T47D (cell line): ENCODE measurements around the gene CDC6.

Source experiments
- DNase-seq, 2 experiments: peaks; one replicate each; pipeline versions ENCODE4 v3.0.0 to v3.0.0-alpha.2; 2011 to 2012; ENCODE audit warnings: low read depth in 1 of 2, low spot score in 1 of 2
- JUND ChIP-seq: IDR thresholded peaks from 2 replicates; pipeline ENCODE4 v1.6.1; 2012; ENCODE audit warnings: low read depth
- in situ Hi-C: cut with HindIII; loops from 2 replicates; pipeline ENCODE4 v1.10.0; 2016; ENCODE audit warnings: low sequenced_read_pairs, low pct_unique_long_range_greater_than_20kb

CDC6 gene

GRCh38 chr17:40331743-40332641 lies 44.3 kb downstream of the CDC6 start:
- peak; percentile 87 to 98 for DNase-seq
- TF ChIP-seq JUND, result no peak; the same call in 1 of the 2 replicates
- in situ Hi-C loops, result no loop called here

- no peak for DNase-seq
- TF ChIP-seq JUND, result no peak
- in situ Hi-C loops, result no loop called here
Observed at GRCh38 chr17:40333781-40334448, 46.2 kb downstream of the CDC6 start.

GRCh38 chr17:40335620-40336019 lies 47.9 kb downstream of the CDC6 start:
- in situ Hi-C loops, result no loop called here
- TF ChIP-seq JUND, result no peak
- no peak for DNase-seq

GRCh38 chr17:40337351-40337750 lies 49.7 kb downstream of the CDC6 start:
- no peak for TF ChIP-seq JUND
- in situ Hi-C loops, result no loop called here
- DNase-seq, result no peak

- TF ChIP-seq JUND, result no peak
- in situ Hi-C loops, result no loop called here
- DNase-seq, result no peak
Observed at GRCh38 chr17:40338058-40338457, 50.4 kb downstream of the CDC6 start.

- DNase-seq, result no peak
- no peak for TF ChIP-seq JUND
- in situ Hi-C loops, result no loop called here
Observed at GRCh38 chr17:40338941-40339649, 51.4 kb downstream of the CDC6 start.

- in situ Hi-C loops, result no loop called here
- no peak for DNase-seq
- no peak for TF ChIP-seq JUND
Observed at GRCh38 chr17:40340327-40340726, 52.6 kb downstream of the CDC6 start.

- in situ Hi-C loops, result no loop called here
- TF ChIP-seq JUND, result no peak
- DNase-seq, result no peak
Observed at GRCh38 chr17:40340880-40341807, 53.5 kb downstream of the CDC6 start.

GRCh38 chr17:40341808-40342503 lies 54.3 kb downstream of the CDC6 start:
- DNase-seq, result no peak
- in situ Hi-C loops, result no loop called here
- no peak for TF ChIP-seq JUND

GRCh38 chr17:40342504-40343218 lies 55.0 kb downstream of the CDC6 start:
- DNase-seq, result no peak
- in situ Hi-C loops, result no loop called here
- no peak for TF ChIP-seq JUND
